ENCODE measurements around the gene SPEM2.

Gene SPEM2

GRCh38 chr17:7428557-7428956, 3.1 kb downstream of the SPEM2 start, which contains the start of gene SPEM3:
Gene SPEM3 (plus strand): TSS chr17:7428857. CDS start chr17:7428903, 46 bp downstream.
- DNase-seq (ENCODE audit: insufficient read length, low spot score) (no peak), FAIRE-seq (no peak)
- TF ChIP-seq PAX5 (IDR thresholded peaks at IDR 0.05; ENCODE audit: insufficient read depth, low read length, severe bottlenecking) (no peak), TAF1 (IDR thresholded peaks at IDR 0.05; ENCODE audit: low read depth, low read length) (no peak), POLR2A (IDR thresholded peaks at IDR 0.05; ENCODE audit: low read depth, low read length) (no peak), SPI1 (IDR thresholded peaks at IDR 0.05; ENCODE audit: low read depth, low read length) (no peak), POU2F2 (IDR thresholded peaks at IDR 0.05; ENCODE audit: low read depth, low read length) (no peak), POLR2AphosphoS5 (IDR thresholded peaks at IDR 0.05; ENCODE audit: low read depth, low read length) (no peak)

- DNase-seq (ENCODE audit: insufficient read length, low spot score), result no peak
- TF ChIP-seq PAX5 (IDR thresholded peaks at IDR 0.05; ENCODE audit: insufficient read depth, low read length, severe bottlenecking), result no peak
- TF ChIP-seq POLR2AphosphoS5 (IDR thresholded peaks at IDR 0.05; ENCODE audit: low read depth, low read length), result no peak
- no peak for TF ChIP-seq SPI1 (IDR thresholded peaks at IDR 0.05; ENCODE audit: low read depth, low read length)
- TF ChIP-seq POLR2A (IDR thresholded peaks at IDR 0.05; ENCODE audit: low read depth, low read length), result no peak
- TF ChIP-seq POU2F2 (IDR thresholded peaks at IDR 0.05; ENCODE audit: low read depth, low read length), result no peak
- TF ChIP-seq TAF1 (IDR thresholded peaks at IDR 0.05; ENCODE audit: low read depth, low read length), result no peak
- FAIRE-seq, result no peak
These were observed 4.3 kb downstream of the SPEM2 start for GRCh38 chr17:7429722-7430121.

- DNase-seq (ENCODE audit: insufficient read length, low spot score) (no peak), FAIRE-seq (no peak)
- TF ChIP-seq SPI1 (IDR thresholded peaks at IDR 0.05; ENCODE audit: low read depth, low read length) (no peak), PAX5 (IDR thresholded peaks at IDR 0.05; ENCODE audit: insufficient read depth, low read length, severe bottlenecking) (no peak), POU2F2 (IDR thresholded peaks at IDR 0.05; ENCODE audit: low read depth, low read length) (no peak), POLR2AphosphoS5 (IDR thresholded peaks at IDR 0.05; ENCODE audit: low read depth, low read length) (no peak), POLR2A (IDR thresholded peaks at IDR 0.05; ENCODE audit: low read depth, low read length) (no peak), TAF1 (IDR thresholded peaks at IDR 0.05; ENCODE audit: low read depth, low read length) (no peak)
These were observed 5.8 kb downstream of the SPEM2 start for GRCh38 chr17:7431231-7431630.

GRCh38 chr17:7432296-7432695, 6.9 kb downstream of the SPEM2 start:
- TF ChIP-seq POLR2A (IDR thresholded peaks at IDR 0.05; ENCODE audit: low read depth, low read length) (no peak), TAF1 (IDR thresholded peaks at IDR 0.05; ENCODE audit: low read depth, low read length) (no peak), POU2F2 (IDR thresholded peaks at IDR 0.05; ENCODE audit: low read depth, low read length) (no peak)
- DNase-seq (ENCODE audit: insufficient read length, low spot score) (no peak), FAIRE-seq (no peak)

GRCh38 chr17:7435676-7436555, 10.5 kb downstream of the SPEM2 start:
- FAIRE-seq (no peak), DNase-seq (ENCODE audit: insufficient read length, low spot score) (no peak)
- TF ChIP-seq POLR2AphosphoS5 (IDR thresholded peaks at IDR 0.05; ENCODE audit: low read depth, low read length), result no peak
- no peak for TF ChIP-seq POU2F2 (IDR thresholded peaks at IDR 0.05; ENCODE audit: low read depth, low read length)
- no peak for TF ChIP-seq POLR2A (IDR thresholded peaks at IDR 0.05; ENCODE audit: low read depth, low read length)
- TF ChIP-seq TAF1 (IDR thresholded peaks at IDR 0.05; ENCODE audit: low read depth, low read length), result no peak
- 0 out of 2 replicates have a peak, but pooled peaks have one; percentile 3 for TF ChIP-seq SPI1 (IDR thresholded peaks at IDR 0.05; ENCODE audit: low read depth, low read length)
- TF ChIP-seq PAX5 (IDR thresholded peaks at IDR 0.05; ENCODE audit: insufficient read depth, low read length, severe bottlenecking), result no peak

- peak; percentile 58 for DNase-seq (ENCODE audit: insufficient read length, low spot score)
- TF ChIP-seq POLR2AphosphoS5 (IDR thresholded peaks at IDR 0.05; ENCODE audit: low read depth, low read length) (no peak), PAX5 (IDR thresholded peaks at IDR 0.05; ENCODE audit: insufficient read depth, low read length, severe bottlenecking) (peak; percentile 12)
- no peak for FAIRE-seq
These were observed 11.3 kb downstream of the SPEM2 start for GRCh38 chr17:7436556-7437368.

- FAIRE-seq, result peak; percentile 38
- TF ChIP-seq POU2F2 (IDR thresholded peaks at IDR 0.05; ENCODE audit: low read depth, low read length) (no peak), SPI1 (IDR thresholded peaks at IDR 0.05; ENCODE audit: low read depth, low read length) (no peak), POLR2AphosphoS5 (IDR thresholded peaks at IDR 0.05; ENCODE audit: low read depth, low read length) (no peak), TAF1 (IDR thresholded peaks at IDR 0.05; ENCODE audit: low read depth, low read length) (no peak), POLR2A (IDR thresholded peaks at IDR 0.05; ENCODE audit: low read depth, low read length) (no peak), PAX5 (IDR thresholded peaks at IDR 0.05; ENCODE audit: insufficient read depth, low read length, severe bottlenecking) (no peak)
- DNase-seq (ENCODE audit: insufficient read length, low spot score), result no peak
These were observed 12.0 kb downstream of the SPEM2 start for GRCh38 chr17:7437369-7437863.

- peak; percentile 54 for FAIRE-seq
- DNase-seq (ENCODE audit: insufficient read length, low spot score), result no peak
- no peak for TF ChIP-seq POLR2A (IDR thresholded peaks at IDR 0.05; ENCODE audit: low read depth, low read length)
- TF ChIP-seq PAX5 (IDR thresholded peaks at IDR 0.05; ENCODE audit: insufficient read depth, low read length, severe bottlenecking), result no peak
- no peak for TF ChIP-seq SPI1 (IDR thresholded peaks at IDR 0.05; ENCODE audit: low read depth, low read length)
- no peak for TF ChIP-seq POU2F2 (IDR thresholded peaks at IDR 0.05; ENCODE audit: low read depth, low read length)
- TF ChIP-seq TAF1 (IDR thresholded peaks at IDR 0.05; ENCODE audit: low read depth, low read length), result no peak
- no peak for TF ChIP-seq POLR2AphosphoS5 (IDR thresholded peaks at IDR 0.05; ENCODE audit: low read depth, low read length)
These were observed 12.7 kb downstream of the SPEM2 start for GRCh38 chr17:7437950-7438614.

Measured in GM12891 (cell line).